ENCODE results near the gene PPTC7. TPM values are rescaled to one million over a fixed set of nuclear protein-coding genes. Genes with fewer than 3 reads are reported as not detected.
"Not testable (repeated sequence)": the region's sequence is repeated elsewhere in the genome, so short reads cannot be mapped to it uniquely, and the experiment has no call there.

PPTC7 gene
- total and polyA plus RNA-seq, 2 of the 8 experiments (the other 6 are each of a cell fraction or from before 2014, with no cell fraction given): 8.1 to 15.9 TPM

DNA sequence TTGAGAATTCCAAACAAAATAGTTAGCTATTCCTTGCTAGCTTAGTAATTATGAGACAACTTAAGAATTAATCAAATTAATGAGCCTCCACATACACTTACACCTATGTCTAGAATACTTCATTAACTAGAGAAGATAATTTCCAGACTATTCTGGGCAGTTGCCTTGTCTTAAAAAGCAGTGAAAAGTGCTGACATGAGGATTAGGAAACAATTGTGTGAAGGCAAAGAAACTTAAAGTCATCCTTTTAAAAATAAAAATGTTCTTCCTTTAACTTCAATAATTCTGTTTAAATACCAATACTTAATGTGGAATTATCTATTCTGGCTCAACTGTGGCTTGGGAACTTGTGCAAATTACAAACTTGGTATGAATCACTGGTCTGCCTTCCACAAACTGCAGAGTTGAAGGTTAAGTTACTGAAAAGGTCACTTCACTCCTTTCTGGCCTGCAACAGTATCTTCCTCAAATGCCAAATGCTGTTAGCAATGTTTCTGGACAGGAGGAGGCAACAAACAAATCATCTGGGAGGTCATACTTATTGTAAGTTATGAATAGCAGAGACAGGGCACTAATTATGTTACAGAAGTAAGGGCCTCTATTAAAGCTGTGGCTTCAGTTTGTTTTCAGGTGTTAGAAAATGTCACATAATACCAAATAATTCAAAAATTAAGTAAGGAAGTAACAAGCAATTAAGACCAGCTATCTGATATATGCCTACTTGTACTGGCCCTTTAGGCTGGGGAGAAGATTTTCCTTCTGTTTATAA lies 19.2 kb downstream of the PPTC7 start (continued):
- TF ChIP-seq ATF3 (IDR thresholded peaks at IDR 0.05; ENCODE audit: insufficient read depth, low read depth, low read length): no peak

DNA sequence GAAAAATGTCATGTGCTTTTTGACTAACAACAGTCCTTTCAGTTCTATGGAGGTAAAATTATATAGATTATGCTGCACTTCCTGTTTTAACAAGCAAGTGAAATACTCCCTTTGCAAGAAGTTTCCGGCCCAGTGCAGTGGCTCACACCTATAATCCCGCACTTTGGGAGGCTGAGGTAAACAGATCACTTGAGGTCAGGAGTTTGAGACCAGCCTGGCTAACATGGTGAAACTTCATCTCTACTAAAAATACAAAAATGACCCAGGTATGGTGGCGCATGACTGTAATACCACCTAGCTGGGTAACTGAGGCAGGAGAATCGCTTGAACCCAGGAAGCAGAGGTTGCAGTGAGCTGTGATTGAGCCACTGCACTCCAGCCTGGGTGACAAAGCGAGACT lies 20.7 kb downstream of the PPTC7 start:
- 97% methylated on average over 4 of the region's 5 CpGs; no CpG with 5 or more reads in 1 of the 2 experiments for WGBS, 2 experiments (ENCODE audit: extremely low coverage in 1 of 2, insufficient coverage in 1 of 2, insufficient read length in 1 of 2, insufficient replicate concordance in 2 of 2, low coverage in 1 of 2, low lambda C conversion rate in 2 of 2, missing lambda C conversion rate in 1 of 2)
- H3K4me1 ChIP-seq (replicated peaks in 1 of 4; ENCODE audit: control insufficient read depth in 3 of 4, insufficient read depth in 4 of 4, low read length in 3 of 4); H3K9me3 ChIP-seq (ENCODE audit: insufficient read depth in 2 of 2, low read depth in 1 of 2, low read length in 1 of 2); H2BK5ac ChIP-seq (ENCODE audit: low read depth, low read length); H2BK15ac ChIP-seq (ENCODE audit: low read length); H3K18ac ChIP-seq (ENCODE audit: extremely low read depth, low read length); FAIRE-seq; H3K4me2 ChIP-seq (ENCODE audit: insufficient read depth in 1 of 2, low read depth in 2 of 2, low read length in 2 of 2); H3K56ac ChIP-seq (replicated peaks; ENCODE audit: insufficient read length, low read depth, low read length); H3K9ac ChIP-seq (replicated peaks in 1 of 4; ENCODE audit: extremely low read depth in 1 of 4, low read depth in 3 of 4, low read length in 3 of 4); H3K27me3 ChIP-seq (replicated peaks in 1 of 4; ENCODE audit: control insufficient read depth in 3 of 4, extremely low read depth in 1 of 4, insufficient read depth in 3 of 4, low read length in 3 of 4); H4K20me1 ChIP-seq (replicated peaks in 1 of 2; ENCODE audit: control insufficient read depth in 1 of 2, insufficient read depth in 2 of 2, low read length in 2 of 2); H2BK12ac ChIP-seq (ENCODE audit: low read depth, low read length); POLR2A ChIA-PET (ENCODE audit: partially characterized antibody); H4K91ac ChIP-seq (replicated peaks; ENCODE audit: insufficient read length, low read length); H3K27ac ChIP-seq (ENCODE audit: low read depth, low read length); DNase-seq (ENCODE audit: low read depth in 1 of 2, low spot score in 2 of 2); H2BK120ac ChIP-seq (replicated peaks; ENCODE audit: low read depth, low read length); H3K23ac ChIP-seq (ENCODE audit: insufficient read length); H2AFZ ChIP-seq (ENCODE audit: low read length); H2AK5ac ChIP-seq (ENCODE audit: low read depth, low read length); H3K4ac ChIP-seq (replicated peaks; ENCODE audit: insufficient read length, low read depth, low read length); H2BK20ac ChIP-seq (ENCODE audit: low read length); H3K23me2 ChIP-seq (ENCODE audit: low read depth, low read length); H3K36me3 ChIP-seq (ENCODE audit: control insufficient read depth in 2 of 4, insufficient read depth in 4 of 4, low read length in 3 of 4); H3K14ac ChIP-seq (ENCODE audit: insufficient read length); H4K8ac ChIP-seq (ENCODE audit: extremely low read depth, insufficient read depth, low read length); H3K4me3 ChIP-seq (ENCODE audit: extremely low read depth in 1 of 4, insufficient read depth in 2 of 4, low read depth in 3 of 4, low read length in 4 of 4); H4K5ac ChIP-seq (ENCODE audit: insufficient read length, low read depth, low read length); H3K79me1 ChIP-seq (ENCODE audit: low read depth, low read length): not testable (repeated sequence)
- peaks cover 0 to 79% of the 10 kb centered on the region in 2 experiments; a peak in 2 of 4 replicates for H3K79me2 ChIP-seq (ENCODE audit: control insufficient read depth in 1 of 2, insufficient read depth in 2 of 2, low read length in 2 of 2)
- CTCF ChIA-PET (ENCODE audit: partially characterized antibody): interaction anchor here (1.2 to 1.8 kb wide), 3 partner anchors 10 to 265 kb away, joined by 3 to 11 read pairs (median 11); no protein-coding TSS in a partner anchor
